ENCODE results near the gene VAPA.

DNA sequence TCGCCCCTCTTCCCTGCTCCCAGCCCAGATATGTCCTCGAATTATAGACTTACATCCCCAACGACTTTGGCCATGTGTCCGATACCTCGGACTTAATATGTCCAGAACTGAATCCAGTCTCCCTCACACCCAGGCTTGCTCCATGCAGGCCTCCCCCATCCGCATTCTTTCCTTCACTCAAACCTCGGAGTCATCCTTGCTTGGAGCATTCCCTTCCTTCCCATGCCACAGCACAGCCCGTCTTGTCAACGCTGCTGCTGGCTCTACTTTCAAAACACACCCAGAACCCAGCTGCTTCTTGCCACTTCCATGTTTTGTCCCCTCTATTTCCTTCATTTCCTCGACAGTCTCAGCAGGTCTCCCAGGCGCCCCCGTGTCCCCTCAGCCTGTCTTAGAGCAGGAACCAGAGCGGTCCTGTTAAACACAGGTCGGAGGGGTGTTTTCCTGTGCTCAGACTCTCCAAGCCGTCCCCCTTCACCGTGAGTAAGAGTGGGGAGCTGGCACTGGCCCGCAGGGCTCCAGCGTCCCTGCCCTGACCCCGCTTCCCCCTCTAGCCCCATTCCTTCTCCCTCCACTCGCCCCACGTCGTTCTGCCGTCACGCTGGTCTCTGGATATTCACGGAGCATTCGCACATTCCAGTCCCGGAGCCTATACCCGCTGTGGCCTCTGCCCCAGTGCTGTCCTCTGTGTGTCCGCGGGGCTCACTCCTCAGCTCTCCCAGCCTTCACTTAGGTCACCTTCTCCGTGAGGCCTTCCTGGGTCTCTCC is 54.4 kb downstream of the VAPA start:
- no peak for TF ChIP-seq POLR2A (IDR thresholded peaks at IDR 0.05)
- TF ChIP-seq, protein P1, sequence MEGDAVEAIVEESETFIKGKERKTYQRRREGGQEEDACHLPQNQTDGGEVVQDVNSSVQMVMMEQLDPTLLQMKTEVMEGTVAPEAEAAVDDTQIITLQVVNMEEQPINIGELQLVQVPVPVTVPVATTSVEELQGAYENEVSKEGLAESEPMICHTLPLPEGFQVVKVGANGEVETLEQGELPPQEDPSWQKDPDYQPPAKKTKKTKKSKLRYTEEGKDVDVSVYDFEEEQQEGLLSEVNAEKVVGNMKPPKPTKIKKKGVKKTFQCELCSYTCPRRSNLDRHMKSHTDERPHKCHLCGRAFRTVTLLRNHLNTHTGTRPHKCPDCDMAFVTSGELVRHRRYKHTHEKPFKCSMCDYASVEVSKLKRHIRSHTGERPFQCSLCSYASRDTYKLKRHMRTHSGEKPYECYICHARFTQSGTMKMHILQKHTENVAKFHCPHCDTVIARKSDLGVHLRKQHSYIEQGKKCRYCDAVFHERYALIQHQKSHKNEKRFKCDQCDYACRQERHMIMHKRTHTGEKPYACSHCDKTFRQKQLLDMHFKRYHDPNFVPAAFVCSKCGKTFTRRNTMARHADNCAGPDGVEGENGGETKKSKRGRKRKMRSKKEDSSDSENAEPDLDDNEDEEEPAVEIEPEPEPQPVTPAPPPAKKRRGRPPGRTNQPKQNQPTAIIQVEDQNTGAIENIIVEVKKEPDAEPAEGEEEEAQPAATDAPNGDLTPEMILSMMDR (IDR thresholded peaks at IDR 0.05), result no peak
